HepG2 (cell line): ENCODE data around the gene MICAL3. TPM values are rescaled to one million over a fixed set of nuclear protein-coding genes. Genes with fewer than 3 reads are reported as not detected.

Source experiments
- ATAC-seq: fragments of 200-7000 bp; cut with Tn5 transposase; 3 replicates; pipeline ENCODE4 v1.9.1; 2020; ENCODE audit warnings: mild to moderate bottlenecking, moderate library complexity
- BruUV-seq: library from RNA; stranded (reverse); fragments of 400-500 nt; replicated peaks from 2 replicates; lab custom pipeline; 2021; lab: Mats Ljungman, UMichigan
- CTCF ChIA-PET: fragments of 300-600 bp; formaldehyde crosslinking; extraction: SDS; loops from one replicate; lab custom pipeline; 2021; ENCODE audit warnings: low total read pairs, inconsistent platforms, low intra/inter-chr PET ratio; lab: Yijun Ruan, JAX
- POLR2A ChIA-PET: fragments of 350-600 bp; sonication (Branson Sonifier 250); formaldehyde crosslinking; loops from one replicate; lab custom pipeline; 2020; ENCODE audit warnings: antibody characterized with exemption, inconsistent platforms; lab: Yijun Ruan, JAX
- DNase-seq: peaks from one replicate; pipeline ENCODE4 v3.0.0-alpha.2; 2015; ENCODE audit warnings: low spot score
- FAIRE-seq: peaks from 3 replicates; lab custom pipeline; 2011; peaks lifted over from hg19 to GRCh38; lab: Jason Lieb, UNC
- H2AFZ ChIP-seq: one replicate; pipeline ENCODE4 v1.6.1; 2011; ENCODE audit warnings: low read length, inconsistent platforms
- H3K27ac ChIP-seq: fragments of 300-600 bp; 3 replicates; pipeline ENCODE4 v1.8.0; 2011; ENCODE audit warnings: mixed run types, mild to moderate bottlenecking, mixed read lengths, low read length, inconsistent platforms; ENCODE audit not compliant: insufficient read depth; ENCODE audit errors: extremely low read length
- H3K27me3 ChIP-seq, 2 experiments: fragments of 200-600 bp in 1 of 2; 2 replicates in 1 of 2; 3 replicates in 1 of 2; pipeline versions ENCODE4 v1.6.0 to v1.8.0; 2011; ENCODE audit warnings: low read length in 2 of 2, mild to moderate bottlenecking in 2 of 2, moderate library complexity in 2 of 2, inconsistent platforms in 1 of 2; ENCODE audit not compliant: insufficient read depth in 2 of 2, control insufficient read depth in 1 of 2
- H3K36me3 ChIP-seq, 2 experiments: fragments of 200-600 bp in 1 of 2; replicated peaks in 1 of 2; 2 replicates in 1 of 2; 3 replicates in 1 of 2; pipeline versions ENCODE4 v1.5.1 to v1.8.0; 2011; ENCODE audit warnings: low read length in 2 of 2, inconsistent platforms in 1 of 2; ENCODE audit not compliant: insufficient read depth in 2 of 2, control insufficient read depth in 1 of 2
- H3K4me1 ChIP-seq: 2 replicates; pipeline ENCODE4 v1.5.1; 2012; ENCODE audit warnings: low read length, inconsistent platforms; ENCODE audit not compliant: insufficient read depth
- H3K4me2 ChIP-seq: 2 replicates; pipeline ENCODE4 v1.6.0; 2011; ENCODE audit warnings: low read depth, low read length, inconsistent platforms
- H3K4me3 ChIP-seq, 3 experiments: fragments of 200-600 bp in 1 of 3; sonication (generic), shearing (Covaris generic) in 1 of 3; replicated peaks in 1 of 3; 2 replicates each; pipeline ENCODE4 v1.5.1; 2011 to 2016; ENCODE audit warnings: low read length in 3 of 3, inconsistent platforms in 2 of 3, low read depth in 2 of 3, mild to moderate bottlenecking in 2 of 3, control low read depth in 1 of 3, mixed read lengths in 1 of 3; ENCODE audit not compliant: insufficient read depth in 1 of 3
- H3K79me2 ChIP-seq: one replicate; pipeline ENCODE4 v1.6.1; 2011; ENCODE audit warnings: low read length, inconsistent platforms; ENCODE audit not compliant: insufficient read depth
- H3K9ac ChIP-seq: 2 replicates; pipeline ENCODE4 v1.6.0; 2011; ENCODE audit warnings: mild to moderate bottlenecking, low read depth, low read length, inconsistent platforms; ENCODE audit not compliant: insufficient read depth
- H3K9me3 ChIP-seq: 2 replicates; pipeline ENCODE4 v1.5.1; 2012; ENCODE audit warnings: mild to moderate bottlenecking, low read length
- H4K20me1 ChIP-seq: 2 replicates; pipeline ENCODE4 v1.6.0; 2011; ENCODE audit warnings: inconsistent platforms, mild to moderate bottlenecking, low read length, moderate library complexity; ENCODE audit not compliant: insufficient read depth
- AGO2 ChIP-seq: fragments of 200-400 bp; formaldehyde crosslinking; optimal IDR thresholded peaks from 2 replicates; pipeline ENCODE3; 2017; ENCODE audit warnings: mild to moderate bottlenecking, low read depth, low read length, moderate library complexity
- FOXK2 ChIP-seq: fragments of 450-650 bp; IDR thresholded peaks from 2 replicates; pipeline ENCODE4 v1.6.1; 2016
- HNF4G ChIP-seq, 2 experiments: sonication (generic) in 1 of 2; formaldehyde crosslinking in 1 of 2; IDR thresholded peaks; 2 replicates each; pipeline versions ENCODE4 v1.4.0 to v1.6.1; 2011 to 2020; ENCODE audit warnings: borderline replicate concordance in 2 of 2, low read depth in 2 of 2, mild to moderate bottlenecking in 2 of 2, low read length in 1 of 2, missing genetic modification reagents in 1 of 2, moderate library complexity in 1 of 2
- ZNF17 ChIP-seq: sonication (generic); formaldehyde crosslinking; IDR thresholded peaks from 2 replicates; pipeline ENCODE4 v1.5.0; 2020; ENCODE audit warnings: mild to moderate bottlenecking, missing genetic modification reagents
- ZNF460 ChIP-seq: sonication (generic); formaldehyde crosslinking; IDR thresholded peaks from 2 replicates; pipeline ENCODE4 v1.5.1; 2020; ENCODE audit warnings: missing genetic modification reagents, mild to moderate bottlenecking, borderline replicate concordance
- ZNF543 ChIP-seq: sonication (generic); formaldehyde crosslinking; IDR thresholded peaks from 2 replicates; pipeline ENCODE4 v1.4.0; 2020; ENCODE audit warnings: mild to moderate bottlenecking, missing genetic modification reagents
- ZNF562 ChIP-seq: sonication (generic); formaldehyde crosslinking; IDR thresholded peaks from 2 replicates; pipeline ENCODE4 v1.8.0; 2022; ENCODE audit warnings: missing genetic modification reagents, borderline replicate concordance
- WGBS: methylation state at CpG from one replicate; pipeline ENCODE4 v1.1.6; 2017; ENCODE audit warnings: low lambda C conversion rate; 5-methylcytosine and 5-hydroxymethylcytosine counted together
- in situ Hi-C: cut with HindIII; loops from 2 replicates; pipeline ENCODE4 v1.10.0; 2017; ENCODE audit warnings: low pct_unique_long_range_greater_than_20kb; ENCODE audit not compliant: extremely low pct_ligation_motif_present
- intact Hi-C: fragments of 100-400 bp; cut with micrococcal nuclease; formaldehyde crosslinking; loops from one replicate; pipeline ENCODE4 v1.10.0; 2022; ENCODE audit not compliant: unreplicated experiment
- polyA plus RNA-seq, 8 experiments: library from polyadenylated mRNA; depleted of rRNA in 3 of 8; stranded (reverse) in 7 of 8; unstranded in 1 of 8; fragments of >200 nt; fragmentation: Illumina TruSeq in 4 of 8; extraction: Trizol in 4 of 8; gene quantifications; 2 replicates each; pipeline versions ENCODE4 v1.2.1 to v1.2.3, GENCODE V29; 2011 to 2016; ENCODE audit warnings: low read depth in 4 of 8, missing spikeins in 1 of 8, mixed read lengths in 1 of 8; ENCODE audit not compliant: insufficient read depth in 1 of 8
- total RNA-seq, 5 experiments: library from RNA; depleted of rRNA; stranded (reverse); fragments of >200 nt; fragmentation: Illumina TruSeq; extraction: Trizol; gene quantifications; 2 replicates each; pipeline ENCODE4 v1.2.3, GENCODE V29; 2016; ENCODE audit warnings: low read depth in 1 of 5
- TF ChIP-seq, protein P1 (sequence below): sonication (generic); formaldehyde crosslinking; IDR thresholded peaks from 2 replicates; pipeline ENCODE4 v1.4.0; 2020; ENCODE audit warnings: missing genetic modification reagents, borderline replicate concordance
- TF ChIP-seq, protein P2 (sequence below): sonication (generic); formaldehyde crosslinking; conservative IDR thresholded peaks from 2 replicates; pipeline ENCODE4 v1.4.0; 2020; ENCODE audit warnings: missing genetic modification reagents
- TF ChIP-seq, protein P3 (sequence below), 2 experiments: sonication (generic) in 1 of 2; formaldehyde crosslinking in 1 of 2; IDR thresholded peaks; 2 replicates each; pipeline versions ENCODE4 v1.4.0 to v1.6.1; 2016 to 2020; ENCODE audit warnings: borderline replicate concordance in 1 of 2, low read depth in 1 of 2, mild to moderate bottlenecking in 1 of 2, missing genetic modification reagents in 1 of 2

The MICAL3 gene
- total and polyA plus RNA-seq, 2 of the 13 experiments (the other 11 are each of a cell fraction or from before 2014, with no cell fraction given), result 5.3 to 12.5 TPM

- H3K79me2 ChIP-seq, result no peaks in the 10 kb centered on the region
- H3K9ac ChIP-seq, result no peak overlapping the region
- peaks cover 17% of the 10 kb centered on the region for H3K4me1 ChIP-seq
- no peak overlapping the region for H2AFZ ChIP-seq
- ChIA-PET CTCF (no interaction called here), POLR2A (no interaction called here)
- no peak for ATAC-seq
- intact Hi-C loops, result no loop called here
- no peaks in the 10 kb centered on the region for H3K9me3 ChIP-seq
- in situ Hi-C loops, result no loop called here
- no peaks in the 10 kb centered on the region; a peak in 1 of 5 replicates for H3K27me3 ChIP-seq
- H3K36me3 ChIP-seq, result peaks cover 0 to under 1% of the 10 kb centered on the region in 2 experiments; a peak in 2 of 5 replicates
- 97% methylated on average over 24 of the region's 32 CpGs for WGBS
- no peaks in the 10 kb centered on the region for H4K20me1 ChIP-seq
- no peak for DNase-seq
- H3K4me3 ChIP-seq, result no peak overlapping the region
- no peak overlapping the region for H3K27ac ChIP-seq
- H3K4me2 ChIP-seq, result no peak overlapping the region
- no peak for FAIRE-seq
- BruUV-seq, result no TSS peak
- TF ChIP-seq ZNF543 (CRISPR knock-in tag) (no peak), ZNF562 (CRISPR knock-in tag) (no peak), FOXK2 (no peak), ZNF460 (CRISPR knock-in tag) (no peak), HNF4G (IDR thresholded peaks at IDR 0.05; ENCODE audit: borderline replicate concordance, low read depth, low read length) (no peak), HNF4G (CRISPR knock-in tag; IDR thresholded peaks at IDR 0.05; ENCODE audit: borderline replicate concordance, low read depth) (no peak), AGO2 (no peak), ZNF17 (no peak)
- TF ChIP-seq, protein P1, sequence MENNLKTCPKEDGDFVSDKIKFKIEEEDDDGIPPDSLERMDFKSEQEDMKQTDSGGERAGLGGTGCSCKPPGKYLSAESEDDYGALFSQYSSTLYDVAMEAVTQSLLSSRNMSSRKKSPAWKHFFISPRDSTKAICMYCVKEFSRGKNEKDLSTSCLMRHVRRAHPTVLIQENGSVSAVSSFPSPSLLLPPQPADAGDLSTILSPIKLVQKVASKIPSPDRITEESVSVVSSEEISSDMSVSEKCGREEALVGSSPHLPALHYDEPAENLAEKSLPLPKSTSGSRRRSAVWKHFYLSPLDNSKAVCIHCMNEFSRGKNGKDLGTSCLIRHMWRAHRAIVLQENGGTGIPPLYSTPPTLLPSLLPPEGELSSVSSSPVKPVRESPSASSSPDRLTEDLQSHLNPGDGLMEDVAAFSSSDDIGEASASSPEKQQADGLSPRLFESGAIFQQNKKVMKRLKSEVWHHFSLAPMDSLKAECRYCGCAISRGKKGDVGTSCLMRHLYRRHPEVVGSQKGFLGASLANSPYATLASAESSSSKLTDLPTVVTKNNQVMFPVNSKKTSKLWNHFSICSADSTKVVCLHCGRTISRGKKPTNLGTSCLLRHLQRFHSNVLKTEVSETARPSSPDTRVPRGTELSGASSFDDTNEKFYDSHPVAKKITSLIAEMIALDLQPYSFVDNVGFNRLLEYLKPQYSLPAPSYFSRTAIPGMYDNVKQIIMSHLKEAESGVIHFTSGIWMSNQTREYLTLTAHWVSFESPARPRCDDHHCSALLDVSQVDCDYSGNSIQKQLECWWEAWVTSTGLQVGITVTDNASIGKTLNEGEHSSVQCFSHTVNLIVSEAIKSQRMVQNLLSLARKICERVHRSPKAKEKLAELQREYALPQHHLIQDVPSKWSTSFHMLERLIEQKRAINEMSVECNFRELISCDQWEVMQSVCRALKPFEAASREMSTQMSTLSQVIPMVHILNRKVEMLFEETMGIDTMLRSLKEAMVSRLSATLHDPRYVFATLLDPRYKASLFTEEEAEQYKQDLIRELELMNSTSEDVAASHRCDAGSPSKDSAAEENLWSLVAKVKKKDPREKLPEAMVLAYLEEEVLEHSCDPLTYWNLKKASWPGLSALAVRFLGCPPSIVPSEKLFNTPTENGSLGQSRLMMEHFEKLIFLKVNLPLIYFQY (CRISPR knock-in tag), result no peak
- TF ChIP-seq, protein P2, sequence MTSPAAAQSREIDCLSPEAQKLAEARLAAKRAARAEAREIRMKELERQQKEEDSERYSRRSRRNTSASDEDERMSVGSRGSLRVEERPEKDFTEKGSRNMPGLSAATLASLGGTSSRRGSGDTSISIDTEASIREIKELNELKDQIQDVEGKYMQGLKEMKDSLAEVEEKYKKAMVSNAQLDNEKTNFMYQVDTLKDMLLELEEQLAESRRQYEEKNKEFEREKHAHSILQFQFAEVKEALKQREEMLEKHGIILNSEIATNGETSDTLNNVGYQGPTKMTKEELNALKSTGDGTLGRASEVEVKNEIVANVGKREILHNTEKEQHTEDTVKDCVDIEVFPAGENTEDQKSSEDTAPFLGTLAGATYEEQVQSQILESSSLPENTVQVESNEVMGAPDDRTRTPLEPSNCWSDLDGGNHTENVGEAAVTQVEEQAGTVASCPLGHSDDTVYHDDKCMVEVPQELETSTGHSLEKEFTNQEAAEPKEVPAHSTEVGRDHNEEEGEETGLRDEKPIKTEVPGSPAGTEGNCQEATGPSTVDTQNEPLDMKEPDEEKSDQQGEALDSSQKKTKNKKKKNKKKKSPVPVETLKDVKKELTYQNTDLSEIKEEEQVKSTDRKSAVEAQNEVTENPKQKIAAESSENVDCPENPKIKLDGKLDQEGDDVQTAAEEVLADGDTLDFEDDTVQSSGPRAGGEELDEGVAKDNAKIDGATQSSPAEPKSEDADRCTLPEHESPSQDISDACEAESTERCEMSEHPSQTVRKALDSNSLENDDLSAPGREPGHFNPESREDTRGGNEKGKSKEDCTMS, result no peak
- TF ChIP-seq, protein P3, sequence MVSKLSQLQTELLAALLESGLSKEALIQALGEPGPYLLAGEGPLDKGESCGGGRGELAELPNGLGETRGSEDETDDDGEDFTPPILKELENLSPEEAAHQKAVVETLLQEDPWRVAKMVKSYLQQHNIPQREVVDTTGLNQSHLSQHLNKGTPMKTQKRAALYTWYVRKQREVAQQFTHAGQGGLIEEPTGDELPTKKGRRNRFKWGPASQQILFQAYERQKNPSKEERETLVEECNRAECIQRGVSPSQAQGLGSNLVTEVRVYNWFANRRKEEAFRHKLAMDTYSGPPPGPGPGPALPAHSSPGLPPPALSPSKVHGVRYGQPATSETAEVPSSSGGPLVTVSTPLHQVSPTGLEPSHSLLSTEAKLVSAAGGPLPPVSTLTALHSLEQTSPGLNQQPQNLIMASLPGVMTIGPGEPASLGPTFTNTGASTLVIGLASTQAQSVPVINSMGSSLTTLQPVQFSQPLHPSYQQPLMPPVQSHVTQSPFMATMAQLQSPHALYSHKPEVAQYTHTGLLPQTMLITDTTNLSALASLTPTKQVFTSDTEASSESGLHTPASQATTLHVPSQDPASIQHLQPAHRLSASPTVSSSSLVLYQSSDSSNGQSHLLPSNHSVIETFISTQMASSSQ (IDR thresholded peaks at IDR 0.05; ENCODE audit: low read depth), result no peak
- TF ChIP-seq, protein P3 (CRISPR knock-in tag; IDR thresholded peaks at IDR 0.05; ENCODE audit: borderline replicate concordance), result no peak
Measured at GRCh38 chr22:17795661-17796548, 228.5 kb downstream of the MICAL3 start.
